NOMO-1 treated with DMSO at 0.1 percent for 48 hours (cell line): ENCODE results near the gene CGRRF1.

Experiments used
- DNase-seq: peaks from one replicate; lab custom pipeline; 2025; ENCODE audit not compliant: unreplicated experiment; lab: John Stamatoyannopoulos, UW

The CGRRF1 gene

GRCh38 chr14:54489318-54489683 lies 20.4 kb upstream of the CGRRF1 start:
- DNase-seq = no peak

GRCh38 chr14:54489731-54490444 lies 19.8 kb upstream of the CGRRF1 start:
- DNase-seq = no peak

DNA sequence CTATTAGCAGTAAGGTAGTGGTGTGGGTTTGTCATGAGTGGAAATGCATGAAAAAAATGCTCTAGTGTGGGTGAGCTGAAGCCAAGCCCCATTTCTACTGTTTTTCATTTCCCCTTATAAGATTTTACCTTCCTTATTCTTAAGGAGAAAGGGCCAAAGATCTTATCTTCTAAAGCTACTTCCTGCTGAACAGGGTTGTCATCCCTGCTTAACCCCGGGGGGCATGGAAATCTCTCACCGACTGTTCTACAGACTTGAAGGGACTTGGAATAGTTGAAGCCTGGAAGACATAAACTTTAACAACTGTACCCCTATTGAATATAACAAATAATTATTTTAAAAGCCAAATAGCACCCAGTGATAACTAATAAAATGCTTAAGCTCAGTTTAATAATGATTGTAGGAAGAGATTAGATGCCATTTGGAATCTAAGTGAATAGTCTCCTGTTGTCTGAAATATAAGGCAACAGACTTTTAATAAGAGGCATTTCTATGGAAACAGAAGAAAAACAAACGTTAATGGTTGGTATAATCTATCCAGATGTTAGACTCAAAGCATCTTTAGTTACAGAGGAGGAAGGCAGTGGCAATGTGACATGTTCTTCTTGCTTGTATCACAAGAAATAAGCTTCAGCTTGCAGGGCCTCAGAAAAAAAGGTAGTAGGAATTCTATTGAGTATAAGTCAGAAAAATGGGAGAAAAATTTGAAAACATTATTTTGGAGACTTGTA lies 19.1 kb upstream of the CGRRF1 start:
- peak; percentile 32 for DNase-seq

- DNase-seq = no peak
Measured at GRCh38 chr14:54493293-54493692, 16.4 kb upstream of the CGRRF1 start.

GRCh38 chr14:54497224-54497623 lies 12.5 kb upstream of the CGRRF1 start:
- DNase-seq = no peak

DNA sequence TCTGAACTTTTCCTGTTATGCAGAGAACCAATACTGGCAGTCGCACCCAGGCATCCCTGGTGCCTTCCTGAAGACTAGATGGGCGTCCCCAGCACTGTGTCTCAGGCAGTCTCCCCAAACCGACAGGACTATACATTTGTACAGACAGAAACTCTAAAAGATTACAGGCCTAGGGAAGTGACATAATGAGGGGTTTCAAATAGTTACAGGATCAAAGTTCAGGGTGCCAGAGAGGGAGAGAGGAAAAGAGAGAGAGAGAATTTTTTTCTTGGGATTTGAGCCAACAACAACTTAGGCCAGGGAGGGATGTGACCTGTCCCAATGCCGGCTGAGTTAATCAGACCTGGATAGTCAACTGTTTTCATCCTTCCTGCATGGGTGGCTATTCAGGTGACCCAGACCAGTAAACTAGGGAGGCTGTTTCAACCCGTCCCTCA lies 11.6 kb upstream of the CGRRF1 start:
- DNase-seq = no peak

GRCh38 chr14:54498579-54498978 lies 11.1 kb upstream of the CGRRF1 start:
- DNase-seq = no peak

- no peak for DNase-seq
Measured at GRCh38 chr14:54500744-54501143, 9.0 kb upstream of the CGRRF1 start.

DNA sequence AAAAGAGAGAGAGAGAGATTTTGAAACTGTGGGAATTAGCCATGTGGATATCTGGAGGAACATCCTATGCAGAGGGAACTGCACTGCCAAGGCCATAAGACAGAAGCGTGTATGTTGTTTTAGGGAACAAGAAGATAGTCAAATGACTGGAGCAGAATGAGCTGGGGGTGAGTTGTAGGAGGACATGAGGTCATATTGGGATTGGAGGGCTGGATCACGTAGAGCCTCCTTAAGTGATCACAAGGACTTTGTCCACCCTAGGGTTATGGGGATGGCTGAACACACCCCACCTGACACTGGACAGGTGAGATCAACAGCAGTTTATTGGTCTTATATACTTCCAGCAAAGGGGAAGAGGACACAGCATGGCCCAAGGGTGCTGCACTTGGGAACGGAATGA lies 8.2 kb upstream of the CGRRF1 start:
- no peak for DNase-seq

DNA sequence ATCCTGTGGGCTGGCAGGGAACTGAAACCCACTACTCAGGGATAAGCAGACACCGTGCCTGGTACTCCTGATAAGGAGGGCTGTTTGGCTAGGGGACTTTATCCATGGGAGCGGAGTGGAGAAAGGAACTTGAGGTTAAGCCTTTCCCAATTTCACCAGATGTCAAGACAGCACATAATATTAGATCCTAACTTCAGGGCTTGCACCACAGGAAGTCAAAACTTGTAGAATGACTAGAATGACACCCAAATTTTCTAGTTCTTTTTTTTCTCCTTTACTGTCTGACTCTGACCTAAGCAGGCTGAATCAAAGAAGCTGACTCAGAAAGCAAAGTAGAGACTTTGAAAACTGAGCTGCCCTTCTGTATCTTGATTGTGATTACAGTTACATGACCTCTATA lies 7.1 kb upstream of the CGRRF1 start:
- peak; percentile 68 for DNase-seq

- DNase-seq = peak; percentile 34
Measured at GRCh38 chr14:54503486-54503885, 6.2 kb upstream of the CGRRF1 start.

GRCh38 chr14:54512393-54512792 lies 2.7 kb downstream of the CGRRF1 start:
- no peak for DNase-seq

DNA sequence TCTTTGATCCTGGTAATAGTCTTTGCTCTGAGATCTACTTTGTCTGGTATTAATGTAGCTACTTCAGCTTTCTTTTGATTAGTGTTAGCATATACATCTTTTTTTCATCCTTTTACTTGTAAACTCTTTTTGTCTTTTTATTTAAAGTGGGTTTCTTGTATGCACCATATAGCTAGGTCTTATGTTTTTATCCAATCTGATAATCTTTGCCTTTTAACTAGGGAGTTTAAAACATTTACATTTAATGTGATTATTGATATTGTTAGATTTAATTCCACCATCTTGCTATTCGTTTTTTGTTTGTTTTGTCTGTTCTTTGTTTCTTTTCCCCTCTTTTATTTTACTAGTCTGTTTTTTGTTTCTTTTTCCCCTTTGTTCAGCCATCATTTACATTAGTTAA lies 6.0 kb downstream of the CGRRF1 start:
- no peak for DNase-seq

DNA sequence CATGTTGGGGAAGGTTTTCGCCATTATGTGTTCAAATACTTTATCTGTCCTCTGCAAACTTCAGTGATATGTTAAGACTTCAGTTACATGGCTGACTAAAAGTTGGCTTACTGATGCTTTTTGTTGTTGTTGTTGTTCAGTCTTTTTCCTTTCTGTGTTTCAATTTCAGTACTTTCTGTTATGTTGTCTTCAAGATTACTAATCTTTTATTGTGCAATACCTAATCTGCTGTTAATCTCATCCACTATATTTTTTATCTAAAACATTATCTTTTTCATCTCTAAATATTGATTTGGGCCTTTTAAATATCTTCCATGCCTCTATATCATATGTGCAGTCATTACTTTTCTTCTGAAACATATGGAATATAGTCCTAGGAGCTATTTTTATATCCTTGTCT lies 7.0 kb downstream of the CGRRF1 start:
- DNase-seq = no peak

DNA sequence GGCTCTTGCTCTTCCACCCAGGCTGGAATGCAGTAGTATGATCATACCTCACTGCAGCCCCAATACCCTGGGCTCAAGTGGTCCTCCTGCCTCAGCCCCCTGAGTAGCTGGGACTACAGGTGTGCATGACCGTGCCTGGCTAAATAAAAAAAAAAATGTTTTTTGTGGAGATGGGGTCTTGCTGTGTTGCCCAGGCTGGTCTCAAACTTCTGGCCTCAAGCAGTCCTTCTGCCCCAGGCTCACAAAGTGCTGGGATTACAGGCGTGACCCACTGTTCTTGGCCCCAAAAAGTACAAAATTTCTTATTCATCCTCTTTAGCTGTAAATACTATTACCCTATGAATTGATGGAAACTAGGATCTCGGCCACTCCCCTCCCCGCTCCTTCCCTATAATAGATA lies 14.7 kb downstream of the CGRRF1 start:
- no peak for DNase-seq

GRCh38 chr14:54528973-54529372 lies 19.3 kb downstream of the CGRRF1 start:
- DNase-seq = no peak

DNA sequence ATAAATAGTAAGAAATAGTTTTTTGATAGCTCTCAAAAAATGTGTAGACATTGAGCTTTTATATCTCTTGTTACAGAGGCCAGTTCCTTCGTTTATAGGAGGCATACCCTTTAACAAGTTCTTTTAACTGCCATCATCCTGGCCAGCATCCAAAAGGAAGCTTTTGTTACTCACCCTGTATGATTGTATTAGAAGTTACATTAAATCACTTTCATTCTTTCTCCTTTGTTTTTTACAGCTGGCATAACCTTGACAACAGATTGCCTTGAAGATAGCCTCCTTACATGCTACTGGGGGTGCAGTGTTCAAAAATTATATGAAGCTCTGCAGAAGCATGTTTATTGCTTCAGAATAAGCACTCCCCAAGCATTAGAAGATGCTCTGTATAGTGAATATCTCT lies 20.1 kb downstream of the CGRRF1 start:
- no peak for DNase-seq

DNA sequence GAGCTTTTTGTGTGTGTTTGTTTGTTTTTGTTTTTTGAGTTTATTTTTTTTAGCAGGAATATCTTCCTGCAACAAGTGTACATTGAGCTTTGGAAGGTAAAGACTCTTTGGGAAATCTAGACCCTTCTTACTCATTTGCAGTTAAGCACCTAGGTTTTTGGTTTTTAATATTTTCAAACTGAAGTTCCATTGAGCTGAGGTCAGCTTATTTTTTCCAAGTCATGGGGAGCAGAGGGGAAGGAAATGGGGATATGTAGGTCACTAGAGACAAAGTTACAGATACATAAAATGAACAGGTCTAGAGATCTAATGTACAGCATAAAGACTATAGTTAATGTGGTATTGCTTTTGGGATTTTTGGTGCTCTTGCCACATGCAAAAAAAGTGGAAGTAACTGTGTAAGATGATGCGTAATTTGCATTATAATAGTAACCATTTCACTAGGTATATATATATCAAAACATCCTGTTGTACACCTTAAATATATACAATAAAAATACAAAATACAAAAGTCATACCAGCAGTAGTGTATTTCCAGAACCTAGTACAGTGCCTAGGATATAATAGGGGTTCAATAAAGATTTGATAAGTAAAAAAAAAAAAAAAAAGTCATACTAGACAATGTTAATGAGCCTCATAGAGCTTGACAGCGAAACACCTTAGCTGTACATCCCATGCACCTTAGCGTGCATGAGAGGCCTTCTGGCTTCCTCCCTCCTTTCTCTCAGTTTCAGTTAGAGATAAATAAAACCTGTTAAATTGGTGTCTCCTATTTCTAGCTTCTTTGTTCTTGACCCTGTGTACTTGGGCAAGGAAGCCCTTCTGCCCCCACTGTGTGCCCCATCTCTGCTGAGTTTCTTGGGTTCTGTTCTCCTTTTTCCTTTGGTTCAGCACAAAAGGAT lies 22.7 kb downstream of the CGRRF1 start:
- no peak for DNase-seq

GRCh38 chr14:54533100-54533499 lies 23.4 kb downstream of the CGRRF1 start:
- DNase-seq = no peak

DNA sequence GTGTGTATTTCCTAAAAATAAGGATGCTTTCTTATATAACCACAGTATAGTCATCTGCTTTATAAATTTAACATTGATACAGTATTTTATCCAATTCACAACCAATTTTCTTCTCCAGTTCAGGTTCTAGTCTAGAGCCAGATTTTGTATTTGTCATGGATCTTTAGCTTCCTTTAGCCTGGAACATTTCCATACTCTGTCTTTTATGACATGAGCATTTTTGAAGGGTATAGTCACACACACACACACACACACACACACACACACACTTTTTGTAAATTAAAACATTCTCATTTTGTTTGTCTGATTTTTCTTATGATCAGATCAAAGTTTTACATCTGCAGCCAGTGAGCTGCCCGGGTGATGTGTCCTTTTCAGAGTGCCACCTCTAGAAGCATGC lies 25.4 kb downstream of the CGRRF1 start:
- DNase-seq = no peak

DNA sequence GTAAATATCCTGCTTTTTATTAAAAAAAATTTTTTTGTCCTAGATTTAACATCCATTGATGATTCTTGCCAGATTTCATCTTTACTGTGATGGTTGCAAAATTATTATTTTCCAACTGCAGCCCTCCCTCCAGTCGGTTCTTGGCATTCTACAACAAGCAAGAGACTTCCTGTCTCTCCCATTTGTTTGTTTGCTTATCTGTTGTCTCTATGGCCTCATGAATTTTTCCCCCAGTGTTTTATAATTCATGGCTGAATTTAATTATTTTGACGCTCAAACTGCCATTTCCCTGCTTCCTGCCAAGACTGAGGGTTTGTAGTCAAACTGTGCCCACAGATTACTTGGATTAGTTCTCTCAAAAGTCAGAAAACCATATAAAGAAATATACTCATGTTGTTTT lies 25.9 kb downstream of the CGRRF1 start:
- no peak for DNase-seq

- DNase-seq = no peak
Measured at GRCh38 chr14:54537651-54538050, 27.9 kb downstream of the CGRRF1 start.
